Measurements from ENCODE around the gene TRIM54. TPM values are rescaled to one million over a fixed set of nuclear protein-coding genes. Genes with fewer than 3 reads are reported as not detected.

The TRIM54 gene
- total and polyA plus RNA-seq, 2 of the 4 experiments (the other 2 are of a cell fraction) = 0.15 TPM; not detected in 1

- TF ChIP-seq FOS (IDR thresholded peaks at IDR 0.05; ENCODE audit: low read depth, low read length) = no peak
- TF ChIP-seq RFX5 (IDR thresholded peaks at IDR 0.05; ENCODE audit: low read depth, low read length) = no peak
- TF ChIP-seq ELK1 (IDR thresholded peaks at IDR 0.05; ENCODE audit: borderline replicate concordance, low read depth, low read length) = no peak
- TF ChIP-seq MXI1 (IDR thresholded peaks at IDR 0.05; ENCODE audit: borderline replicate concordance, low read depth, low read length) = no peak
- TF ChIP-seq RAD21 (IDR thresholded peaks at IDR 0.05; ENCODE audit: low read length) = no peak
- no peak for TF ChIP-seq MAZ (IDR thresholded peaks at IDR 0.05; ENCODE audit: borderline replicate concordance, low read depth, low read length)
- TF ChIP-seq RCOR1 (IDR thresholded peaks at IDR 0.05; ENCODE audit: insufficient replicate concordance, low read length) = no peak
- no peak for TF ChIP-seq MAFK (IDR thresholded peaks at IDR 0.05; ENCODE audit: low read depth, low read length)
- no peak for TF ChIP-seq POLR2A (IDR thresholded peaks at IDR 0.05; ENCODE audit: low read depth, low read length)
- TF ChIP-seq USF2 (IDR thresholded peaks at IDR 0.05; ENCODE audit: low read depth, low read length) = no peak
- no peak for TF ChIP-seq CHD1 (IDR thresholded peaks at IDR 0.05; ENCODE audit: low read depth, low read length)
- no peak for TF ChIP-seq NFE2L2 (IDR thresholded peaks at IDR 0.05; ENCODE audit: low read depth, low read length)
- Histone ChIP-seq H3K9me3 (ENCODE audit: control insufficient read depth, insufficient read depth, low read length) (no peaks in the 10 kb centered on the region), H3K56ac (ENCODE audit: extremely low read depth, insufficient read depth, low read length) (no peak overlapping the region), H3K18ac (ENCODE audit: low read depth, low read length) (no peak overlapping the region), H3K27ac (ENCODE audit: insufficient read depth, low read length) (no peak overlapping the region), H2BK5ac (ENCODE audit: low read depth, low read length, poor library complexity, severe bottlenecking) (no peak overlapping the region), H3K36me3 (ENCODE audit: control insufficient read depth, insufficient read depth, low read length) (peaks cover 55% of the 10 kb centered on the region), H3K23ac (ENCODE audit: low read depth, low read length) (no peak overlapping the region), H4K5ac (ENCODE audit: low read depth, low read length) (no peak overlapping the region), H4K91ac (ENCODE audit: insufficient read depth, low read depth, low read length) (no peak overlapping the region), H3K4me2 (ENCODE audit: low read depth, low read length) (no peak overlapping the region), H2BK20ac (ENCODE audit: low read depth, low read length) (no peak overlapping the region), H2AFZ (replicated peaks; ENCODE audit: low read length, poor library complexity) (no peak overlapping the region), H3K79me1 (ENCODE audit: low read depth in 1 of 2, low read length in 2 of 2) (no peaks in the 10 kb centered on the region), H2BK15ac (ENCODE audit: low read depth, low read length) (no peak overlapping the region), H4K20me1 (ENCODE audit: insufficient read depth, low read length) (no peaks in the 10 kb centered on the region; the same call in 1 of the 2 replicates), H2AK5ac (ENCODE audit: low read depth, low read length) (no peak overlapping the region), H3K4me3 (ENCODE audit: insufficient read depth, low read depth, low read length) (no peak overlapping the region), H3K4ac (ENCODE audit: low read depth, low read length) (no peak overlapping the region), H3K14ac (replicated peaks; ENCODE audit: low read depth, low read length) (no peak overlapping the region), H2AK9ac (replicated peaks; ENCODE audit: low read depth, low read length, poor library complexity) (no peak overlapping the region), H2BK120ac (ENCODE audit: low read depth, low read length) (no peak overlapping the region), H3K27me3 (ENCODE audit: control insufficient read depth, insufficient read depth, low read length) (no peaks in the 10 kb centered on the region), H3K9ac (ENCODE audit: low read depth, low read length) (no peak overlapping the region), H4K8ac (ENCODE audit: low read depth in 2 of 2, low read length in 2 of 2) (no peak overlapping the region), H3K4me1 (ENCODE audit: control insufficient read depth, insufficient read depth, low read length) (no peaks in the 10 kb centered on the region), H3K9me1 (ENCODE audit: insufficient read depth, low read length) (no peaks in the 10 kb centered on the region)
- CTCF ChIA-PET = interaction anchor here (0.6 kb wide), 1 partner anchor 162 kb away, joined by 3 read pairs; no protein-coding TSS in a partner anchor
- DNase-seq (no peak), ATAC-seq (ENCODE audit: low read depth) (no peak)
- dilution Hi-C loops (cut with HindIII; ENCODE audit: low sequenced_read_pairs, unreplicated experiment) (no loop called here), in situ Hi-C loops (cut with MboI; ENCODE audit: low sequenced_read_pairs) (no loop called here), intact Hi-C loops (cut with micrococcal nuclease) (no loop called here)
- TSS peak; percentile 55 for BruUV-seq (replicated peaks)
- whole genome bisulfite sequencing, 2 experiments (ENCODE audit: extremely low coverage in 2 of 2, insufficient read length in 1 of 2) = 95% methylated on average over 14 of the region's 19 CpGs; no CpG with 5 or more reads in 1 of the 2 experiments
- POLR2A ChIA-PET (ENCODE audit: unreplicated experiment) = no interaction called here
These were observed 38.7 kb upstream of the TRIM54 start for GRCh38 chr2:27243391-27244130.

Data from IMR-90 (cell line).